Trophoblast cell (in vitro differentiated cells and primary cell): Measurements from ENCODE around the gene MAST4.
A peak's percentile ranks its signal among the peaks of the same experiment; 100 is the strongest.
"Not testable (repeated sequence)": the region's sequence is repeated elsewhere in the genome, so short reads cannot be mapped to it uniquely, and the experiment has no call there.

Source experiments
- DNase-seq, 2 donors: peaks; one replicate each; pipeline ENCODE4 v3.0.0-alpha.2; 2016
- H2AFZ ChIP-seq: 2 replicates; pipeline ENCODE4 v1.6.1; 2013; ENCODE audit warnings: low read length, moderate library complexity, mild to moderate bottlenecking; ENCODE audit not compliant: insufficient read depth, poor library complexity
- H2AK5ac ChIP-seq: 2 replicates; pipeline ENCODE4 v1.6.1; 2013; ENCODE audit warnings: mild to moderate bottlenecking, low read length
- H2BK120ac ChIP-seq: 2 replicates; pipeline ENCODE4 v1.6.1; 2013; ENCODE audit warnings: low read length, mild to moderate bottlenecking, moderate library complexity; ENCODE audit not compliant: insufficient read depth, poor library complexity
- H2BK12ac ChIP-seq: 2 replicates; pipeline ENCODE4 v1.6.1; 2013; ENCODE audit warnings: mild to moderate bottlenecking, low read length, moderate library complexity
- H2BK5ac ChIP-seq: 2 replicates; pipeline ENCODE4 v1.6.1; 2013; ENCODE audit warnings: low read length, low read depth, moderate library complexity, mild to moderate bottlenecking; ENCODE audit not compliant: poor library complexity
- H3K14ac ChIP-seq: 2 replicates; pipeline ENCODE4 v1.6.1; 2013; ENCODE audit warnings: mild to moderate bottlenecking, low read length
- H3K18ac ChIP-seq: 2 replicates; pipeline ENCODE4 v1.6.1; 2013; ENCODE audit warnings: mild to moderate bottlenecking, low read length
- H3K23ac ChIP-seq: 2 replicates; pipeline ENCODE4 v1.6.1; 2013; ENCODE audit warnings: low read length
- H3K27ac ChIP-seq: 2 replicates; pipeline ENCODE4 v1.5.1; 2013; ENCODE audit warnings: low read depth, mild to moderate bottlenecking, inconsistent platforms, low read length, moderate library complexity
- H3K27me3 ChIP-seq: 2 replicates; pipeline ENCODE4 v1.6.1; 2013; ENCODE audit warnings: inconsistent platforms, mild to moderate bottlenecking, low read length, moderate library complexity; ENCODE audit not compliant: insufficient read depth
- H3K36me3 ChIP-seq, 2 experiments: 1 replicate in 1 of 2; 2 replicates in 1 of 2; pipeline ENCODE4 v1.6.1; 2013; ENCODE audit warnings: low read length in 2 of 2, mild to moderate bottlenecking in 2 of 2, moderate library complexity in 1 of 2; ENCODE audit not compliant: insufficient read depth in 2 of 2, control insufficient read depth in 1 of 2
- H3K4ac ChIP-seq: 2 replicates; pipeline ENCODE4 v1.6.1; 2013; ENCODE audit warnings: low read depth, mild to moderate bottlenecking, low read length, moderate library complexity
- H3K4me1 ChIP-seq, 2 experiments: 1 replicate in 1 of 2; 2 replicates in 1 of 2; pipeline ENCODE4 v1.6.1; 2013; ENCODE audit warnings: low read length in 2 of 2, mild to moderate bottlenecking in 2 of 2, moderate library complexity in 1 of 2; ENCODE audit not compliant: insufficient read depth in 2 of 2, control insufficient read depth in 1 of 2
- H3K4me2 ChIP-seq: 2 replicates; pipeline ENCODE4 v1.6.1; 2013; ENCODE audit warnings: inconsistent platforms, mild to moderate bottlenecking, low read length, moderate library complexity
- H3K4me3 ChIP-seq: 2 replicates; pipeline ENCODE4 v1.5.1; 2013; ENCODE audit warnings: mild to moderate bottlenecking, low read depth, low read length, inconsistent platforms
- H3K79me1 ChIP-seq: one replicate; pipeline ENCODE4 v1.6.1; 2013; ENCODE audit warnings: low read length
- H3K79me2 ChIP-seq: 2 replicates; pipeline ENCODE4 v1.6.1; 2013; ENCODE audit warnings: low read length, mild to moderate bottlenecking; ENCODE audit not compliant: control insufficient read depth, insufficient read depth, poor library complexity
- H3K9ac ChIP-seq: 2 replicates; pipeline ENCODE4 v1.6.1; 2013; ENCODE audit warnings: mild to moderate bottlenecking, low read length
- H3K9me3 ChIP-seq: 2 replicates; pipeline ENCODE4 v1.6.1; 2013; ENCODE audit warnings: low read depth, mild to moderate bottlenecking, control low read depth, inconsistent platforms, low read length; ENCODE audit not compliant: insufficient read depth
- H4K12ac ChIP-seq: 2 replicates; pipeline ENCODE4 v1.6.1; 2013; ENCODE audit warnings: low read depth, mild to moderate bottlenecking, low read length, moderate library complexity
- H4K8ac ChIP-seq: 2 replicates; pipeline ENCODE4 v1.6.1; 2013; ENCODE audit warnings: low read depth, mild to moderate bottlenecking, low read length, moderate library complexity
- H4K91ac ChIP-seq: one replicate; pipeline ENCODE4 v1.6.1; 2013; ENCODE audit warnings: low read depth, mild to moderate bottlenecking, low read length, moderate library complexity
- WGBS: extraction: QIAGEN DNeasy Blood & Tissue Kit; methylation state at CpG from one replicate; pipeline ENCODE4 v1.1.7; 2013; ENCODE audit warnings: missing lambda C conversion rate; ENCODE audit not compliant: insufficient read length, insufficient coverage; ENCODE audit errors: extremely low coverage; 5-methylcytosine and 5-hydroxymethylcytosine counted together

The MAST4 gene

DNA sequence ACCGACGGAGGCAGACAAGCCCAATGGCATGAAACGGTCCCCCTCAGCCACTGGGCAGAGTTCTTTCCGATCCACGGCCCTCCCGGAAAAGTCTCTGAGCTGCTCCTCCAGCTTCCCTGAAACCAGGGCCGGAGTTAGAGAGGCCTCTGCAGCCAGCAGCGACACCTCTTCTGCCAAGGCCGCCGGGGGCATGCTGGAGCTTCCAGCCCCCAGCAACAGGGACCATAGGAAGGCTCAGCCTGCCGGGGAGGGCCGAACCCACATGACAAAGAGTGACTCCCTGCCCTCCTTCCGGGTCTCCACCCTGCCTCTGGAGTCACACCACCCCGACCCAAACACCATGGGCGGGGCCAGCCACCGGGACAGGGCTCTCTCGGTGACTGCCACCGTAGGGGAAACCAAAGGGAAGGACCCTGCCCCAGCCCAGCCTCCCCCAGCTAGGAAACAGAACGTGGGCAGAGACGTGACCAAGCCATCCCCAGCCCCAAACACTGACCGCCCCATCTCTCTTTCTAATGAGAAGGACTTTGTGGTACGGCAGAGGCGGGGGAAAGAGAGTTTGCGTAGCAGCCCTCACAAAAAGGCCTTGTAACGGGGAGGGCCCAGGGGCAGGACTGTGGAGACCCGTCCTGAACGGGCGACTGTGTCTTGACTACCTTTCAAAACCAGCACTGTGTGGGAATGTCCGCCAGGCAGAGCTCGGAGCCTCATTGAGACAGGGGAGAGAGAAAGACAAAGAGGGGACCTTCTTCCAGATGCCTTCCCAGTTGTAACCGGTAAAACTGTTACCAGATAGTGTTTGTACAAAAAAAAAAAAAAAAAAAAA, 570.5 kb downstream of the MAST4 start:
- peak overlapping the region; percentile 80 for H2BK120ac ChIP-seq
- no peak overlapping the region for H3K4me3 ChIP-seq
- H2AK5ac ChIP-seq = peak overlapping the region; percentile 61
- H4K12ac ChIP-seq = peak overlapping the region; percentile 79
- peak overlapping the region; percentile 42 for H3K18ac ChIP-seq
- H3K4ac ChIP-seq = peak overlapping the region; percentile 46
- H3K14ac ChIP-seq = peak overlapping the region; percentile 83
- no peaks in the 10 kb centered on the region for H3K27me3 ChIP-seq
- peak overlapping the region; percentile 69 for H4K91ac ChIP-seq
- peaks cover 9 to 11% of the 10 kb centered on the region in 2 experiments for H3K4me1 ChIP-seq
- H3K4me2 ChIP-seq = peak overlapping the region; percentile 56
- H2BK12ac ChIP-seq = peak overlapping the region; percentile 81
- peak overlapping the region; percentile 56 for H2AFZ ChIP-seq
- DNase-seq = peak; percentile 4 to 41
- H3K9ac ChIP-seq = peak overlapping the region; percentile 59
- no peaks in the 10 kb centered on the region for H3K79me2 ChIP-seq
- peak overlapping the region; percentile 89 for H4K8ac ChIP-seq
- no peak overlapping the region for H3K23ac ChIP-seq
- no peaks in the 10 kb centered on the region for H3K9me3 ChIP-seq
- no peak overlapping the region for H3K27ac ChIP-seq
- H3K79me1 ChIP-seq = peaks cover 12% of the 10 kb centered on the region
- H3K36me3 ChIP-seq = peaks cover 14 to 17% of the 10 kb centered on the region in 2 experiments
- H2BK5ac ChIP-seq = peak overlapping the region; percentile 16
- no CpG with 5 or more reads among the region's 31 CpGs for WGBS

DNA sequence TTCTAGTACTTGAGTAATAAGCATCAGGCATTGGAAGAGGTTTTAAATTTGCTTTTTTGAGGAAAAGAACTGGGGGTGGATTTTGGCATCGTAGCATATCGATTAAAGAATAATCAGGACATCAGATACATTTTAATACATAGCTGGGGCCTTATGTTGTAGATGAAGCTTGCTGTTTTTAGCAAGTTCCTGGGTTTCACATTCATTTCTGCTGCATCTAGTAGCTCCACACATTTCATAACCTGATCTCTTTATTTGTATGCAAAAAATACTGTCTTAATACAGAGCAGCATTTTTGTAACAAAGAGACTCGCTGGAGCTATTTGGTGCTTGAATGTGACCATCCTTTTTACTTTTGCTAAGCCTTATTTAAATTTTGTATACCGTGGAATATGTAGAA, 571.9 kb downstream of the MAST4 start:
- Histone ChIP-seq H3K79me1 (peaks cover 12% of the 10 kb centered on the region), H4K91ac (no peak overlapping the region), H4K12ac (no peak overlapping the region), H3K4me1 (peaks cover 9 to 11% of the 10 kb centered on the region in 2 experiments), H2AFZ (no peak overlapping the region), H3K4me3 (no peak overlapping the region), H3K79me2 (no peaks in the 10 kb centered on the region), H3K23ac (no peak overlapping the region), H3K9ac (no peak overlapping the region), H2BK120ac (no peak overlapping the region), H3K27me3 (no peaks in the 10 kb centered on the region), H3K18ac (no peak overlapping the region), H2AK5ac (no peak overlapping the region), H3K4ac (no peak overlapping the region), H3K27ac (no peak overlapping the region), H4K8ac (no peak overlapping the region), H3K14ac (no peak overlapping the region), H2BK5ac (no peak overlapping the region), H3K36me3 (peaks cover 13 to 14% of the 10 kb centered on the region in 2 experiments), H3K9me3 (no peaks in the 10 kb centered on the region), H2BK12ac (no peak overlapping the region), H3K4me2 (no peak overlapping the region)
- DNase-seq = no peak
- no CpG with 5 or more reads among the region's 4 CpGs for WGBS

- Histone ChIP-seq H4K12ac (no peak overlapping the region), H3K4ac (no peak overlapping the region), H3K23ac (no peak overlapping the region), H3K4me2 (no peak overlapping the region), H3K36me3 (peaks cover 0 to 3% of the 10 kb centered on the region in 2 experiments), H3K9me3 (no peaks in the 10 kb centered on the region), H3K27ac (no peak overlapping the region), H3K79me1 (peaks cover 10% of the 10 kb centered on the region), H3K14ac (no peak overlapping the region), H4K91ac (no peak overlapping the region), H4K8ac (no peak overlapping the region), H3K79me2 (no peaks in the 10 kb centered on the region), H2AFZ (no peak overlapping the region), H2BK120ac (no peak overlapping the region), H3K4me1 (peaks cover 8 to 9% of the 10 kb centered on the region in 2 experiments), H3K9ac (no peak overlapping the region), H2BK5ac (no peak overlapping the region), H3K4me3 (no peak overlapping the region), H3K27me3 (no peaks in the 10 kb centered on the region), H2AK5ac (no peak overlapping the region), H2BK12ac (no peak overlapping the region), H3K18ac (no peak overlapping the region)
- no peak for DNase-seq
- no CpG with 5 or more reads among the region's 3 CpGs for WGBS
Observed at GRCh38 chr5:67170767-67171166, 574.6 kb downstream of the MAST4 start.

- not testable (repeated sequence) for H3K79me1 ChIP-seq, H3K18ac ChIP-seq, H3K4me2 ChIP-seq, H3K79me2 ChIP-seq, H3K4me1 ChIP-seq, H3K9ac ChIP-seq, H3K27me3 ChIP-seq, H3K14ac ChIP-seq, H3K23ac ChIP-seq, H3K4ac ChIP-seq, DNase-seq, H3K36me3 ChIP-seq, H2AK5ac ChIP-seq, H2BK5ac ChIP-seq, H2BK12ac ChIP-seq, H3K27ac ChIP-seq, H4K12ac ChIP-seq, H2AFZ ChIP-seq, H3K4me3 ChIP-seq, H2BK120ac ChIP-seq, H4K8ac ChIP-seq, H4K91ac ChIP-seq, H3K9me3 ChIP-seq
- no CpG with 5 or more reads among the region's 2 CpGs for WGBS
Observed at GRCh38 chr5:67173351-67173750, 577.2 kb downstream of the MAST4 start.
